ENCODE results near the gene KRTAP3-3.
"Not testable (repeated sequence)": the region's sequence is repeated elsewhere in the genome, so short reads cannot be mapped to it uniquely, and the experiment has no call there.

The KRTAP3-3 gene

DNA sequence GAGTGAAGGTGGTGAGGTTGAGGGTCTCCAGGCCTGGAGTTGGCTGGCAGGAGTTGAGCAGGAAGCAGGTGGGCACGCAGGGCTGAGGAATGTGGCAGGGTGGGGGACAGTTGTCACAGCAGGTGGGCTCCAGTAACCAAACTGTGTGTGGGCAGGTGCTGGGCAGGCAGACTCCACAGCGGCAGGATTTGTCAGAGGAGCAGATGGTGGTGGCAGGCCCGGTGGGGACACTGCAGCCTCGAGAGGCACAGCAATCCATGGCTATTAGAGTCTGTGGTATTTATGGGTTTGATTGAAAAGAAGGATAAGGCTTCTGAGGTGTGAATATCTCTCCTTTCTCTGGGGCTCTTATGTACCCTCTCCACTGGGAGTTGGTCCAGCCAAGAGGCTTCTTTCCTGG is at the start of gene KRTAP3-3:
KRTAP3-3 (minus strand) TSS at position 326 of the 400 bp plus-strand sequence; CDS start at position 259, 67 bp downstream.
- DNase-seq, result no peak

- DNase-seq, result no peak
Measured at GRCh38 chr17:41042953-41043352, 49.0 kb upstream of the KRTAP3-3 start.

- not testable (repeated sequence) for DNase-seq
Measured at GRCh38 chr17:41040783-41041571, 47.0 kb upstream of the KRTAP3-3 start, which contains the start of gene KRTAP1-1. Gene KRTAP1-1 (minus strand): TSS chr17:41041450. CDS start chr17:41041397, 53 bp downstream.

DNA sequence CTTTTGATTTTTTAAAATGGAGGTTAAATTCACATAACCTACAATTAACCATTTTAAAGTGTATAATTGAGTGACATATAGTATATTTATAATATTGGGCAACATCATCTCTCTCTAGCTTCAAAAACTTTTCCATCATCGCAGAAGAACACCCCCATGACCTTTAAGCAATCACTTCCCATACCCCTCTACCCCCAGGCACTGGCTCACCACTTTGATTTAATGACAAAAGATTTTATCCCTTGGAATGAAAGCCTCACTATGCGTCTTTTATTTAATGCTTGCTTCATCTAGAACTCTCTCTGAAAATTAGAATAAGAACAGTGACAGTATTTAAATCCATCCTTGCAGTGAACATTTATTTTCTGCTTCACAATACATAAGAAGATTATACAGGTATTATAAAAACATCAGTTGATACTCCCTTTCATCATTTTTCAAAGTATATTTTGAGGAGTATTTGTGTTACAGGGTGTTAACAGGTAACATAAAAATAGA is 43.9 kb upstream of the KRTAP3-3 start:
- no peak for DNase-seq

- not testable (repeated sequence) for DNase-seq
Measured at GRCh38 chr17:41034346-41034935, 40.5 kb upstream of the KRTAP3-3 start, which contains the start of gene KRTAP1-3. Gene KRTAP1-3 (minus strand): TSS chr17:41034874. CDS start chr17:41034821, 53 bp downstream.

DNA sequence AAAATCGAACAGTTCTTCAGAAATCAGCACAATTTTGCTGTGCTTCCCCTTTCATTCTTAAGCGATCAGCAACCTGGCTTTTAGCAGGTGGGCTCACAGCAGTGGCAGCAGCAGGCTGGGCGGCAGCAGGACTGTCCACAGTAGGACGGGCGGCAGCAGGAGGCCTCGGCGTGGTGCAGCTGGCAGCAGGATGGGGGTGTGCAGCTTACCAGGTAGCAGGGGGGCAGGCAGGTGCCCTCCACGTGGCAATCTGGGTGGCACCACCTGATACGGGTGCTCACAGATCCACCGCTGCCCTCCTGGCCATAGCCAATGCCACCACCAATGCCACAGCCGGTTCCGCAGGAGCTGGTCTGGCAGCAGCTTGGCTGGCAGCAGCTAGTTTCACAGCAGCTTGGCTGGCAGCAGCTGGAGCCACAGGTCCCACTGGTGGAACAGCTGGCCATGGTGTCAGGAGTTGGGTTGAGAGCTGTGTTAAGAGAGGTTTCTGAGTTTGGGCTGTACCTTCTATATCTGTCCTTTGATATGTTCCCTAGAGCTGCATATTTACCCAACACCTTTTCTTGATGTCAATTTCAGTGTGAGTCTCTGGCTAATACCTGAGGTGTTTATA is 35.8 kb upstream of the KRTAP3-3 start, which contains the start of gene KRTAP1-4:
KRTAP1-4 (minus strand) TSS at position 563 of the 613 bp plus-strand sequence; CDS start at position 446, 117 bp downstream.
- DNase-seq, result no peak

DNA sequence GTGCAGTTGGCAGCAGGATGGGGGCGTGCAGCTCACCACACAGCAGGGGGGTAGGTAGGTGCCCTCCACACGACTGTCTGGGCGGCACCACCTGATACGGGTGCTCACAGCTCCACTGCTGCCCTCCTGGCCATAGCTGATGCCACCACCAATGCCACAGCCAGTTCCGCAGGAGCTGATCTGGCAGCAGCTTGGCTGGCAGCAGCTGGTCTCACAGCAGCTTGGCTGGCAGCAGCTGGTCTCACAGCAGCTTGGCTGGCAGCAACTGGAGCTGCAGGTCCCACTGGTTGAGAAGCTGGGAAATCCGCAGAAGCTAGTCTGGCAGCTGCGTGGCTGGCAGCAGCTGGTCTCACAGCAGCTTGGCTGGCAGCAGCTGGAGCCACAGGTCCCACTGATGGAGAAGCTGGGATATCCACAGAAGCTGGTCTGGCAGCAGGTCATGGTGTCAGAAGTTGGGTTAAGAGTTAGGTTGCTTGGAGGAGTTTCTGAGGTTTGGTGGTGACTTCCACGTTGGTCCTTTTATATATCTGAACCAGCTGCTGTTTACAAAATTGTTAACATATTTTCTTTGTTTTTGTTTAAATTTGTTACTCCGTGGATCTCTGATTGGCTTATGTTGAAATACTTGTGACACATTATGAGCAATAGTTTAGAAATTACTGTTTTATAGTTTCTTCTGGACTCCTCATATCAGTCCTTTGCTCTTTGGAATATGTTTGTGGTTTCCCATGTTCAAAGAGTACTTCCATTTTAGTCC is 32.9 kb upstream of the KRTAP3-3 start, which contains the start of gene KRTAP1-5:
KRTAP1-5 (minus strand) TSS at position 494 of the 757 bp plus-strand sequence; CDS start at position 441, 53 bp downstream.
- no peak for DNase-seq

GRCh38 chr17:41024697-41025096 is 30.7 kb upstream of the KRTAP3-3 start:
- no peak for DNase-seq

- DNase-seq, result no peak
Measured at GRCh38 chr17:41020336-41020735, 26.4 kb upstream of the KRTAP3-3 start.

GRCh38 chr17:41019415-41019814 is 25.5 kb upstream of the KRTAP3-3 start:
- DNase-seq, result no peak

DNA sequence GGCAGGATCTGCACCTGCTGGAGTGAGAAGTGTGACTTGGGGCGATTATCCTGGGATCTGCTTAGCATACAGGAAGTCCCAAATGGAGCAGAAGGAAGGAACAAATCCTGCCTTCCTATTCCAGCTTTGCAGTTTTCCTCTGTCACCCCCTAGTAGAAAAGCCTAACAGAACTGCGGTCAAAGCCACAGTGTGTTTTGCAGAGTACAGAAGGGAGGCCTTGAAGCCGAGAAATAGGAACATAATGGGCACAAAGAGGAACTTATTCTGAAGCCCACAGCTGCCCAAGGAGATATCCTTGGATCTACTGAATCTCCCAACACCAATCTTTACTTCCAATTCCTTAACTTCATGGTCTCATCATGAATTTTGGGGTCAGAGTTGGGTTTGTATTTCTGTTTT is 24.6 kb upstream of the KRTAP3-3 start:
- no peak for DNase-seq

DNA sequence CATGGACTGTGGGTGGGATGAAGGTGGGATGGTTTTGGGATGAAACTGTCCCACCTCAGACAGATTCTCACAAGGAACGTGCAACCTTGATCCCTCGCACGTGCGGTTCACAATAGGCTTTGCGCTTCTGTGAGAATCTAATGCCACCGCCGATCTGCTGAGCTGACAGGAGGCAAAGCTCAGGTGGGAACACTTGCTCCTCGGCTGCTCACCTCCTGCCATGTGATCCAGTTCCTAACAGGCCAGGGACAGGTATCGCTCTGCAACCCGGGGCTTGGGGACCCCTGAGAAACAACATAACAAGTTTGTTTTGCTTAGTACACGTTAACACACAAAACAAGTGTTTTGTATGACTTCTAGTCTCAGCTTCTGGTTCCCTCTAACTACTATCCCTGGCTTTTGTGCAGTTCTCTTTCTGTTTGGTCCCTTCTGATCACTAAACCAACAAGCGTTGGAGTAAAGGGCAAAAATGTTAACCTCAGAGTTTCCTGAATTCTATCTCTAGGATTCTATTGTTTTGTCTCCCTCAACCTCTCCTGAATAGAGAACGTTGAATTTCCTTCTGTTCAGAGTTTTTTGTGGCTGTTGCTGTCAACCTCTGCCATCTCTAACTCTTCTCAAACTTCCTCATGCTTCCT is 22.7 kb upstream of the KRTAP3-3 start:
- DNase-seq, result no peak

- no peak for DNase-seq
Measured at GRCh38 chr17:41015454-41015853, 21.5 kb upstream of the KRTAP3-3 start.

DNA sequence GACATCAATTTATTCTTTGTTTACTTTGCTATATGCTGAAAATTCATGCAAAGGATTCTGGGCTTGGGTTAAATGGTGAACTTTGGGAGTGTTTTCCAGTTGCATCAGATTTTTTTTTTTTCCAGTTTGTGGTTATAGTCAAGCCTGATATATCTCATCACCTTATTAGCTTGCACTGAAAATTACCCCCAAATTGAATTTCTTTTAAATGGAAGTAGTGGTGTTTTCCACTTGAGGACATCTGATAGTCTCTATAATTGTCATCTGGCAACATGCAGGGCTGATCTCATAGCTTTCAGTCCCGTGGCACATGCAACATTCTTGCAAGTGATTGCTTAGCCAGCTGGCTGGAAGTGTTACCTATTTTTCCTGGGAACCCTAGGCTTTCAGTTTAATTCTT is 19.6 kb upstream of the KRTAP3-3 start:
- DNase-seq, result no peak

DNA sequence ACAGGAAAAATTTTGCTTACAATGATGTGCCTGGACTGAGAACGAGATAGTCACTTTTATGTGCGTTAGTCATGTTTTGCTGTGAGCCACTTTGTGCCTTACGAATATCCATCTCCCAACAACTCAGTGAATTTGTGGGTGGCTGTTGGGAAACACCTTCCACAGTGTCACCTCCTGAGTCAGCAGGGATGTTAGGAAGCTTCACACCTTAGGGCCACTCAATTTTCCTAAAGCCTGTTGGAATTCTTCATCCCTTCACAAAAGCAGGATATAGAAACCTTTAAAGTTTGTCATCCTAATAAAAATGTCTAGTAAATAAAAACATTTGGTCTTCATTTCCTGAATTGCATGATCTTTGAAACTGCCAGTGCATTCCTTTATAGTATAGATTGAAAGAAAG is 19.2 kb upstream of the KRTAP3-3 start:
- no peak for DNase-seq

DNA sequence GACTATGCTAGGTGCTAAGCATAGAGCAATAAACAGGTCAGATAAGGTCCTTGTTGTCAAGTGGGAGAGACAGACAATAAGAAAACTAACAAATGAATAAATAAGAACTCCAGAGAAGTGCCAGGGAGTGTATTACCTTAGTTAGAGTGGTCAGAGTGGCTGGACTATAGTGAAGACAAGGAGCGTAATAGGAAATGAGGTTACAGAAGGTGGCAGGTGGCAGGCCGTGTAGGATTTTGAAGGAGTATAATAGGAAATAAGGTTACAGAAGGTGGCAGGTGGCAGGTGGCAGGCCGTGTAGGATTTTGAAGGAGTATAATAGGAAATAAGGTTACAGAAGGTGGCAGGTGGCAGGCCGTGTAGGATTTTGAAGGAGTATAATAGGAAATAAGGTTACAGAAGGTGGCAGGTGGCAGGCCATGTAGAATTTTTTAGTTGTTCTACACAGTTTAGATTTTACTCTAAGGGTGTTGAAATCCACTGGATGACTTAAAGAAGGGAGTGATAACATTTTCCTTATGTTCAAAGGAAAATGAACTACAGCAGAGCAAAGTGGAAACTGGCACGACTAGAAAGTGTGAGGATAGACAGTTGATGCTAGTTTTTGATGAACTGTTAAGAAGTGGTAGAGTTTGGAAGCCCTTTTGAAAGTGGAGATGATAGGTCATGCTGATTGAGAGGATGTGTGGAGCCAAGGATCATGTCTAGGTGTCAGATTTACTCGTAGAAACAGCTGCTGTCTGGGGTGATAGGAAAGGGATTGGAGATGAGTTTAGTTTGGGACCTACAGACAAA is 18.6 kb upstream of the KRTAP3-3 start:
- DNase-seq, result no peak

GRCh38 chr17:41010441-41010840 is 16.5 kb upstream of the KRTAP3-3 start:
- DNase-seq, result no peak

DNA sequence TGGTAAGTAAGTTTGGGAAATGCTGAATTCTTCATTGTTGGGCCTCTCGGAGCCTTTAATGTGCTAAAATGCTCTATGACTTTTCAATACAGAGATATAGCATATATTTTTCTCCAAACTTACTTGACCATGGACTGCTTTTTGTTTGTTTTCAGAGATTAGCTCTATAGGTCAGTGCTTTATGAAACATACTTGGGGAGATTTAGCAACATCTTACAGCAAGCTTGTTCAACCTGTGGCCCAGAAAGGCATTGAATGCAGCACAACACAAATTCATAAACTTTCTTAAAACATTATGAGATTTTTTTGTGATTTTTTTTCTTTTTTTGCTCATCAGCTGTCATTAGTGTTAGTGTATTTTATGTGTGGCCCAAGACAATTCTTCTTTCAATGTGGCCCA is 16.0 kb upstream of the KRTAP3-3 start:
- DNase-seq, result no peak

- no peak for DNase-seq
Measured at GRCh38 chr17:41009301-41009760, 15.4 kb upstream of the KRTAP3-3 start.

DNA sequence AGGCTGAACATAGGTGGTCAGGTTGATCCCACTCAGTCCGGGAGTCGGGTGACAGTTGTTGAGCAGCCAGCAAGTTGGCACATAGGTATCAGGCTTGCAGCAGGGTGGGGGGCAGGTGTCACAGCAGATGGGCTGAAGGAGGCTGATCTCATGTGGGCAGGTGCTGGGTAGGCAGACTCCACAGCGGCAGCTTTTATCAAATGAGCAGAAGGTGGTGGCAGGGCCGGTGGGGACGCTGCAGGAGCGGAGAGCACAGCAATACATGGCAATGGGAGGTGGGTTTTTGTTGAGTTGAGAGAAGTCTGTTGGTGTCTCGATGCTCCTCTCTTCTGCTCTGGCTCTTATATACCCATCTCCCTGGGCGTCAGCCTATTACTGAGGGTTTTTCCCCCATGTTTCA is 14.8 kb upstream of the KRTAP3-3 start, which contains the start of gene KRTAP3-1:
KRTAP3-1 (minus strand) TSS at position 318 of the 400 bp plus-strand sequence; CDS start at position 264, 54 bp downstream.
- DNase-seq, result no peak

GRCh38 chr17:41004397-41004796 is 10.4 kb upstream of the KRTAP3-3 start:
- no peak for DNase-seq
